ENCODE measurements around the gene POLR3K.
A peak's percentile ranks its signal among the peaks of the same experiment; 100 is the strongest.
"Not testable (repeated sequence)": the region's sequence is repeated elsewhere in the genome, so short reads cannot be mapped to it uniquely, and the experiment has no call there.

The POLR3K gene

GRCh38 chr16:33877-34647, 19.3 kb downstream of the POLR3K start:
- H3K4me1 ChIP-seq (ENCODE audit: control insufficient read depth, insufficient read depth, low read length, poor library complexity, severe bottlenecking), result peaks cover 9% of the 10 kb centered on the region
- H3K27me3 ChIP-seq (replicated peaks; ENCODE audit: control insufficient read depth, insufficient read depth, low read length, poor library complexity, severe bottlenecking), result no peaks in the 10 kb centered on the region
- H3K27ac ChIP-seq (ENCODE audit: insufficient read depth, low read length, poor library complexity, severe bottlenecking), result no peak overlapping the region
- H3K4me3 ChIP-seq (ENCODE audit: insufficient read depth, low read depth, low read length, poor library complexity, severe bottlenecking), result no peak overlapping the region
- DNase-seq, result no peak
- H3K9me3 ChIP-seq (ENCODE audit: control insufficient read depth, low read length), result no peaks in the 10 kb centered on the region
- peaks cover 4% of the 10 kb centered on the region for H3K36me3 ChIP-seq (ENCODE audit: control insufficient read depth, insufficient read depth, low read length)

- not testable (repeated sequence) for H3K9me3 ChIP-seq (ENCODE audit: control insufficient read depth, low read length); H3K4me3 ChIP-seq (ENCODE audit: insufficient read depth, low read depth, low read length, poor library complexity, severe bottlenecking); DNase-seq; H3K4me1 ChIP-seq (ENCODE audit: control insufficient read depth, insufficient read depth, low read length, poor library complexity, severe bottlenecking); H3K36me3 ChIP-seq (ENCODE audit: control insufficient read depth, insufficient read depth, low read length); H3K27me3 ChIP-seq (replicated peaks; ENCODE audit: control insufficient read depth, insufficient read depth, low read length, poor library complexity, severe bottlenecking); H3K27ac ChIP-seq (ENCODE audit: insufficient read depth, low read length, poor library complexity, severe bottlenecking)
Measured at GRCh38 chr16:33154-33876, 20.1 kb downstream of the POLR3K start.

- H3K27ac ChIP-seq (ENCODE audit: insufficient read depth, low read length, poor library complexity, severe bottlenecking); H3K4me3 ChIP-seq (ENCODE audit: insufficient read depth, low read depth, low read length, poor library complexity, severe bottlenecking); H3K36me3 ChIP-seq (ENCODE audit: control insufficient read depth, insufficient read depth, low read length); DNase-seq; H3K9me3 ChIP-seq (ENCODE audit: control insufficient read depth, low read length); H3K27me3 ChIP-seq (replicated peaks; ENCODE audit: control insufficient read depth, insufficient read depth, low read length, poor library complexity, severe bottlenecking); H3K4me1 ChIP-seq (ENCODE audit: control insufficient read depth, insufficient read depth, low read length, poor library complexity, severe bottlenecking): not testable (repeated sequence)
Measured at GRCh38 chr16:30627-31026, 22.8 kb downstream of the POLR3K start.

GRCh38 chr16:25926-26348, 27.5 kb downstream of the POLR3K start:
- not testable (repeated sequence) for H3K4me3 ChIP-seq (ENCODE audit: insufficient read depth, low read depth, low read length, poor library complexity, severe bottlenecking); H3K27ac ChIP-seq (ENCODE audit: insufficient read depth, low read length, poor library complexity, severe bottlenecking); DNase-seq; H3K4me1 ChIP-seq (ENCODE audit: control insufficient read depth, insufficient read depth, low read length, poor library complexity, severe bottlenecking); H3K9me3 ChIP-seq (ENCODE audit: control insufficient read depth, low read length); H3K27me3 ChIP-seq (replicated peaks; ENCODE audit: control insufficient read depth, insufficient read depth, low read length, poor library complexity, severe bottlenecking); H3K36me3 ChIP-seq (ENCODE audit: control insufficient read depth, insufficient read depth, low read length)

GRCh38 chr16:24151-24550, 29.3 kb downstream of the POLR3K start:
- not testable (repeated sequence) for H3K4me3 ChIP-seq (ENCODE audit: insufficient read depth, low read depth, low read length, poor library complexity, severe bottlenecking); H3K4me1 ChIP-seq (ENCODE audit: control insufficient read depth, insufficient read depth, low read length, poor library complexity, severe bottlenecking); H3K27ac ChIP-seq (ENCODE audit: insufficient read depth, low read length, poor library complexity, severe bottlenecking); DNase-seq; H3K36me3 ChIP-seq (ENCODE audit: control insufficient read depth, insufficient read depth, low read length); H3K27me3 ChIP-seq (replicated peaks; ENCODE audit: control insufficient read depth, insufficient read depth, low read length, poor library complexity, severe bottlenecking); H3K9me3 ChIP-seq (ENCODE audit: control insufficient read depth, low read length)

GRCh38 chr16:20886-21285, 32.5 kb downstream of the POLR3K start:
- not testable (repeated sequence) for H3K27ac ChIP-seq (ENCODE audit: insufficient read depth, low read length, poor library complexity, severe bottlenecking); H3K36me3 ChIP-seq (ENCODE audit: control insufficient read depth, insufficient read depth, low read length); DNase-seq; H3K9me3 ChIP-seq (ENCODE audit: control insufficient read depth, low read length); H3K27me3 ChIP-seq (replicated peaks; ENCODE audit: control insufficient read depth, insufficient read depth, low read length, poor library complexity, severe bottlenecking); H3K4me1 ChIP-seq (ENCODE audit: control insufficient read depth, insufficient read depth, low read length, poor library complexity, severe bottlenecking); H3K4me3 ChIP-seq (ENCODE audit: insufficient read depth, low read depth, low read length, poor library complexity, severe bottlenecking)

GRCh38 chr16:17062-17765, 36.2 kb downstream of the POLR3K start:
- not testable (repeated sequence) for DNase-seq; H3K9me3 ChIP-seq (ENCODE audit: control insufficient read depth, low read length)

GRCh38 chr16:10772-11171, 42.6 kb downstream of the POLR3K start:
- not testable (repeated sequence) for H3K27ac ChIP-seq (ENCODE audit: insufficient read depth, low read length, poor library complexity, severe bottlenecking); H3K4me1 ChIP-seq (ENCODE audit: control insufficient read depth, insufficient read depth, low read length, poor library complexity, severe bottlenecking); H3K4me3 ChIP-seq (ENCODE audit: insufficient read depth, low read depth, low read length, poor library complexity, severe bottlenecking); H3K36me3 ChIP-seq (ENCODE audit: control insufficient read depth, insufficient read depth, low read length); H3K27me3 ChIP-seq (replicated peaks; ENCODE audit: control insufficient read depth, insufficient read depth, low read length, poor library complexity, severe bottlenecking); H3K9me3 ChIP-seq (ENCODE audit: control insufficient read depth, low read length)
- DNase-seq, result peak; percentile 81 to 89 (median 82)

More at GRCh38 chr16:17062-17765, 36.2 kb downstream of the POLR3K start:
- H3K27me3 ChIP-seq (replicated peaks; ENCODE audit: control insufficient read depth, insufficient read depth, low read length, poor library complexity, severe bottlenecking); H3K27ac ChIP-seq (ENCODE audit: insufficient read depth, low read length, poor library complexity, severe bottlenecking); H3K4me1 ChIP-seq (ENCODE audit: control insufficient read depth, insufficient read depth, low read length, poor library complexity, severe bottlenecking); H3K4me3 ChIP-seq (ENCODE audit: insufficient read depth, low read depth, low read length, poor library complexity, severe bottlenecking); H3K36me3 ChIP-seq (ENCODE audit: control insufficient read depth, insufficient read depth, low read length): not testable (repeated sequence)

GRCh38 chr16:9903-10665, 43.3 kb downstream of the POLR3K start:
- H3K4me3 ChIP-seq (ENCODE audit: insufficient read depth, low read depth, low read length, poor library complexity, severe bottlenecking), result no peak overlapping the region
- no peaks in the 10 kb centered on the region for H3K36me3 ChIP-seq (ENCODE audit: control insufficient read depth, insufficient read depth, low read length)
- H3K27me3 ChIP-seq (replicated peaks; ENCODE audit: control insufficient read depth, insufficient read depth, low read length, poor library complexity, severe bottlenecking), result no peaks in the 10 kb centered on the region
- no peaks in the 10 kb centered on the region for H3K9me3 ChIP-seq (ENCODE audit: control insufficient read depth, low read length)
- H3K27ac ChIP-seq (ENCODE audit: insufficient read depth, low read length, poor library complexity, severe bottlenecking), result no peak overlapping the region
- peak in 1 of 3 donors; percentile 8 for DNase-seq
- no peaks in the 10 kb centered on the region for H3K4me1 ChIP-seq (ENCODE audit: control insufficient read depth, insufficient read depth, low read length, poor library complexity, severe bottlenecking)
